Inflammatory macrophage treated with lipopolysaccharide for 4 hours (primary cell): ENCODE data around the gene PRC1.
"Not testable (repeated sequence)": the region's sequence is repeated elsewhere in the genome, so short reads cannot be mapped to it uniquely, and the experiment has no call there.

Source experiments
- DNase-seq: peaks from one replicate; pipeline ENCODE4 v3.0.0-alpha.2; 2020

PRC1 gene

DNA sequence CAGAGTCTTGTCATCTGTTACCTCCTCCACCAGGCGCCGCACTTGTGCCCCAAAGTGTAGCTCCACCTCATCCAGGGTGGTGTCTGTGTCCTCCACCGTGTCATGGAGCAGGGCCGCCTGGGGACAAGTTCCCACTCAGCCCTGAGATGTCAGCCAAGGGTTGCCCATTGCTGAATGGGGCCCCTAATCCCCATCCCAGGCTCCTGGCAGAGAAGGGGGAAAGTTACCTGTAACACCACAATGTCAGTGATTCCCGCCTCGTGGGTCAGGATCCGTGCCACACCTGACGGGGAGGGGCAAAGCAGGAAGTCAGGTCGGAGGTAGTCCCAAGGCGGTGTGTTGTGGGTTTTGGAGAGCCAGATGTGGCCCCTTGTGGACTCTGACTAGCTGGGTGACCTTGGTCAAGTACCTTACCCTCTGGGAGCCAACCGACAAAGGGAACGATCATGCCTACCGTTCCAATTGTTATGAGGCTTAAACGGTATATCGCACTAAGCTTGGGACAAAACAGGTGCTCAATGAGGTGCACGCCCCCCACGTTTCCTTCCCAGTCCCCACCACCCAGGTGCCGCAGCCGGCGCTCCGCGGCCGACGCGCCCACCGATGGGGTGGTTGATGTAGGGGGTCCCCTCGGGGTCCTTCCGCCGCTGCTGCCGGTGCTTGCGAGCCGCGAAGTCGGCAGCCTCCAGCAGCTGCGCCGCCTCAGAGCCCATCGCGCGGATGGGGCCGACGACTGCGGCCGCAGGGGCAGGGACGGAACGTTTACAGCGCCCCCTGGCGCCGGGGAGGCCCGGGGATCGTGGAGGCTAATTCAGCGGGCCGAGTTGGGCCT lies 62.3 kb downstream of the PRC1 start, which contains the start of gene HDDC3:
Gene HDDC3, minus strand, starts transcription at position 722 of the 832 bp plus-strand sequence. Its CDS starts 9 bp downstream, at position 713.
- peak; percentile 87 for DNase-seq

DNA sequence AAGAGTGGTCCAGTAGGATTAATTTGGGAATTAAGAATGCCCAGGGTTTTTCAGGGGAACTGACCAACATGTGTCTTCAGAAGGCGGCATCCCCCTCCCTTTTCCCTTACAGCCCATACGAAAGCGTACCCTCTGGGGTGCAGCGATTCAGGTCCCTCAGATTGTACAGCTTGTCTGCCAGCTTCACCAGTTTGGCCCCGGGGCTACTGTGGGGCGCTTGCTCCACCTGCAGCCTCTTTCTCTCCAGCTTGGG lies 62.8 kb downstream of the PRC1 start:
- DNase-seq = no peak

DNA sequence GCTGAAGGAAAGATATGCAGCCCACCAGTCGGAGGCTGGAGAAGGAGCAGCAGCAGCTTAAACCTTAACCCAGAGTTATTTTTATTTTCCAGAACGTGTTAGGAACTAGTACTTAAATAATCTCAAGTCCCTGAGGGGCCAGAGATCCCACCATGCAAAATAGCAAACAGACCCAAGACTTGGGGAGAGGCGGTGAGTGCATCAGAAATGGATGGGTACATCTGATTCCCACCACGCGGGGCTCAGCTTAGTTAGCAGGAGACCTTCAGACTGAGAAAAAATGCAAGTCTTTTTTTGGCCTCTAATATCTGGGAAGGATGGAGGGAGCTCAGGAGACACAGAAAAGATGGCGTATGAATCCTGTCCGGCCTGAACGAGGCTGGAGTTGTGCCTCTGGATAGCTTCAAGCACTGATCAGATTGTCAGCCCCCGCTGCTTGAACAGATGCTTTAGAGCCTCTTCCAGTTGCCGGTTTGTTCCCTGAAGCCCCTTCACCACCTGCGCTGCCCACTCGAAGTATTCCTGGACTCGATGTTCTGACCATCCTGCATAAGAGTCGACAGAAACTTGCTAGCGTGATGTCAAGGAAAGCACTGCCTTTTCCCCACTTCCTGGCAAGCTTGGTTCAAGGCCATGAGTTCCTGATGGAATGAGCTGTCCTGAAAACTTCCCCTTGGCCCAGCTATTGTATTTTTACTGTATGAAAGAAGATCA lies 63.3 kb downstream of the PRC1 start:
- DNase-seq = peak; percentile 57

DNA sequence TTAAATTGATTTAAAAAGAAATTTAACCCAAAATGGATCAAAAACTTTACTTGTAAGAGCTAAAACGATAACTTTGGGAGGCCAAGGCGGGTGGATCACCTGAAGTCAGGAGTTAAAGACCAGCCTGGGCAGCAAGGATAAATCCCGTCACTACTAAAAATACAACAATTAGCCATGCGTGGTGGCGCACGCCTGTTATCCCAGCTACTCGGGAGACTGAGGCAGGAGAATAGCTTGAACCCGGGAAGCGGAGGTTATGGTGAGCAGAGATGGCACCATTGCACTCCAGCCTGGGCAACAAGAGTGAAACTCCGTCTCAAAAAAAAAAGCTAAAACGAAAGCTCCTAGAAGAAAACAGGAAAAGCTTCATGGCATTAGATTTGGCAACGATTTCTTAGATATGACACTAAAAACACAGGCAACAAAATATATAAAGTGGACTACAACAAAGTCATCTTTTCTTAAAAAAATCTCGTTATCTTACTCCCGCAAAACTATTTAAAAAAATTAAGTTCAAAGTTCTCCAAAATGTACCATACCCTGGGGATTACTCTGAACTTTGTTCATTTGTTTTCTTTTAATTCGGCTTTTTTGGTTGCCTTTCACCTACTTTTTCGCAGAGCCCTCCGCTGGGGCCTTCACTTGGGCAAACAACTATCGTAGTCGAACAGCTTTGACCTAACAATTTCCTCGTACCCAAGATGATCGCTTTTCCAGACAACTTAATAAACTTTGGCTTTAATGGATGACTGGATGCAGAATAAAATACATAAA lies 64.9 kb downstream of the PRC1 start:
- peak; percentile 73 for DNase-seq

DNA sequence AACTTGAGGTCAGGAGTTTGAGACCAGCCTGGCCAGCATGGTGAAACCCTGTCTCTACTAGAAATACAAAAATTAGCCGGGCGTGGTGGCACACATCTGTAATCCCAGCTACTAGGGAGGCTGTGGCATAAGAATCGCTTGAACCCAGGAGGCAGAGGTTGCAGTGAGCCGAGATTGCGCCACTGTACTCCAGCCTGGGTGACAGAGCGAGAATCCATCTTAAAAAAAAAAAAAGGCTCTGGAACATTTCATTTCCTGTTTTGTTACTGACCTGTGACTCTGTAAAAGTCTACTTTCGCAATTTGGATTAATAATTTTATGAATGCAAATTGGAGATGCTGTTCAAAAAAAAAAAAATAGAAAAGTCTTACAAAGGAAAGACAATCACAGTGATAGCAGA lies 66.2 kb downstream of the PRC1 start:
- peak; percentile 77 for DNase-seq

DNA sequence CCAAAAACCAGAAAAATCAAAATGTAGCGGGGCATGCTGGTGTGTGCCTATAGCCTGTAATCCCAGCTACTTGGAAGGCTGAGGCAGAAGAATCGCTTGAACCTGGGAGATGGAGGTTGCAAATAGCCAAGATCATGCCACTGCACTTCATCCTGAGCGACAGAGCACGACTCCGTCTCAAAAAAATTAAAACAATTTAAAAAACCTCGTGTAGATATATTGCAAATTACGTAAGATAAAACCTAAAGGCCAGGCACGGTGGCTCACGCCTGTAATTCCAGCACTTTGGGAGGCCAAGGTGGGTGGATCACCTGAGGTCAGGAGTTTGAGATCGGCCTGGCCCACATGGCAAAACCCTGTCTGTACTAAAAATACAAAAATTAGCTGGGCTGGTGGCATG lies 67.6 kb downstream of the PRC1 start:
- DNase-seq = not testable (repeated sequence)

DNA sequence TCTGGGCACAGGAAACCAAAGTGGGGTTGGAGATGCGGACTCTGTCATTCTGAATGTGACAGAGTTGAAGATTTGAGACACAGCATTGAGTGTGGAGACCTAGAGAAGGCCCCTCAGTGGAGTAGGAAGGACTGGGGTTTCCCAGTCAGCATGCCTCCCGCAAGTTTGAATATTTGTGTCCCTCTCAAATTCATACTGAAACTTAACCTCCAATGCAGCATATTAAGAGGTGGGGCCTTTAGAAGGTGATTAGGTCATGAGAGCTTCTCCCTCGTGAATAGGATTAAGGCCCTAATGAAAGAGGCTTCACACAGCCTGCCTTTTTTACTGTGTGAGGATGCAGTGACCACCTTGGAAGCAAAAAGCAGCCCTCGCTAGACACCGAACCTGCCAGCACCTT lies 70.0 kb downstream of the PRC1 start:
- DNase-seq = no peak

DNA sequence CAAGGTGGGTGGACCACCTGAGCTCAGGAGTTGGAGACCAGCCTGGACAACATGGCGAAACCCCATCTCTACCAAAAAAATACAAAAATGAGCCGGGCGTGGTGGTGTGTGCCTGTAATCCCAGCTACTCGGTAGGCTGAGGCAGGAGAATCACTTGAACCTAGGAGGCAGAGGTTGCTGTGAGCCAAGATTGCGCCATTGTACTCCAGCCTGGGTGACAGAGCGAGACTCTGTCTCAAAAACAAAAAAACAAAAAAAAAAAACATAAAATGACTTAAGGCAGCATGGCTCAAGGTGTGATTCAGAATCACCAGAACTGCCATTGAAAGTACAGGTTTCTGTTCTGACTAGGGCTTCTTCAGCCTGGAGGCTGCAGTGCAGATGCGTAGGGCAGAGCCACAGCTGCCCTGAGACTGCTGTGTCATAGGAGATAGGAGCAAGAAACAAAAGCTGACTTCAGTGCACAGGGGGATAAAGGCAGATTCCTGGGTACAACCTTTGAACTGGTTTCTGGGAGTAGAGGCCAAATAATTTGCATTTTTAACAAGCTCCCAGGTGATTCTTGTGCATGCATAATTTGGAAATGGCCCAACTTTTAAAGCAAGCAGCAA lies 71.5 kb downstream of the PRC1 start:
- DNase-seq = not testable (repeated sequence)

DNA sequence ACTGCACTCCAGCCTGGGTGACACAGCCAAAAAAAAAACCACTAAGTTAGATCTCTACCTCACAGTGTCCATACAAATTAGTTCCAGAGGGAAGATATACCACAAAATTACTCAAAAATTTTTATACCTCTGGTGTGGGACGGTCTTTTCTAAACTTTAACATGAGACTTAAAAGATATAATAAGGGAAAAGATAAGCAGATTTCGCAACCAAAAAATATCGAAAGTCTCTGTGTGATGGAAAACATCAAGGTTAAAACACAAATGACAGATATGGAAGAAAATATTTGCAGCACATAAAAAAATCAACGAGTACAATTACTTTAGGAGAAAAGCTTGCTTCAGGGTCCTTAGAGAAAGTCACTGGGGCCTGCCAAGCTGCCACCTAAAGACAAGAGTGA lies 72.4 kb downstream of the PRC1 start:
- DNase-seq = no peak

DNA sequence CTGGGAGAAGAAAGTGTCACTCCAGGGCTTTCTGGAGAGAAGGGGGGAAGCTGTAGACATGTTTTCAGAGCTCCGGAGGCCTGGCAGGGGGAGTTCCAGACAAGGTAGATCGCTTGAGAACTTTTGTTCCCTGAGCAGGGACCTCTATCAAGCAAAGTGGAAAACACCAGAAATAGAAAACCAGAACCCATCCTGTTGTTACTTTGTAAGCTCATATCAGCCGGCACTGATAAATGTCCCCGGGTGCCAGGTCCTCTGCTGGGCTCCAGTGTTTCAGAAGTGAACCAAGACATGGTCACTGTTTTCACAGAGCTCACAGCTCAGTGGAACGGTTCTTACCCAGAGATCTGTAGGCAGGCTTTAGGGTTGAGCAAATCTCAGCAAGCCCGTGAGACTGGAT lies 75.5 kb downstream of the PRC1 start:
- DNase-seq = no peak

DNA sequence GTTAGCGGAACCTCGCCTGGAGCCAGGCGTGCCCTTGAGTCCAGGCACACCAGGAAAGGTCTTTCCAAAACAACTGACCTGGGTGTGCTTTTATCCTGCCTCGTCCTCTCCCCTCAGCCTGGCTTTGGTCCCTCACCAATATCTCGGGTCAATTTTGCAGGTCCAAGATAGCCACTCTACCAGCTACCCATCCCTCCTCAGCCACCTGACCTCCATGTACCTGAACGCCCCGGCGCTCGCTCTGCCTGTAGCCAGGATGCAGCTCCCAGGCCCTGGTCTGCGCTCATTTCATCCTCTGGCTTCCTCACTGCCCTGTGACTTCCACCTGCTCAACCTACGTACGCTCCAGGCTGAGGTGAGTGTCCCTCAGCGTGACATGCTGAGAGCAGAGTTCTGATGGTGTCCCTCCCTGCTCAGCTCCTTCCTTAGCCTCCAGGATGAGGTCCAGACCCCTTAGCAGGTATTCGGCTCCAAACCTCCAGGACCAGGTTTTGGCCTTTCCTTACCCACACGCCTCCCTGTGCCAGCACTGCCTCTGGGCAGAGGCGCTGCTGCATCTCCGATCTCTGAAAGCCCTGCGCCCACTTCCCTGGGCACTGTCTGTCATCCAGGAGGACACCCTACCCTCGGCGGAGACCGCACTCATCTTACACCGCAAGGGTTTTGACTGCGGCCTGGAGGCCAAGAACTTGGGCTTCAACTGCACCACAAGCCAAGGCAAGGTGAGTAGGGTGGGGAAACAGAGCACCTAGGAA lies 76.1 kb downstream of the PRC1 start:
- DNase-seq = no peak

DNA sequence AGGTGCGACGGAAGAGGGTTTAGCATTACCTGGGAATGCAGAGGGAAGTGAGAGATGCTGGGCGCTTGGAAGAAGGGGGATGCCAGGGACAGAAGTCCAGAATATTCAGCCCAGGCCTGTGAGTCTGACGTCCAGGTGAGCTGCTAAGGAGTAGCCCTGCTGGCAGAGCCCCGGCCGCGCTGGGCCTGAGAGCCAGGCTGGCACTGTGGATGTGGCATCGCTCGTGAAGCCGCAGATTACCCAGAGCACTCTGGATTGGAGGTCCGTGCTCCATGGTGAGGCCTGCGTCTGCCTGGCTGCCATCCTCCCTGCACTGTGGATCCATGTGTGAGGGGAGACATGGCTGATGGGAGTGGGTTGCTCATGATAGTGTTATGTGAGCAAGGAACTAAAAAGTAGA lies 76.8 kb downstream of the PRC1 start:
- DNase-seq = no peak

DNA sequence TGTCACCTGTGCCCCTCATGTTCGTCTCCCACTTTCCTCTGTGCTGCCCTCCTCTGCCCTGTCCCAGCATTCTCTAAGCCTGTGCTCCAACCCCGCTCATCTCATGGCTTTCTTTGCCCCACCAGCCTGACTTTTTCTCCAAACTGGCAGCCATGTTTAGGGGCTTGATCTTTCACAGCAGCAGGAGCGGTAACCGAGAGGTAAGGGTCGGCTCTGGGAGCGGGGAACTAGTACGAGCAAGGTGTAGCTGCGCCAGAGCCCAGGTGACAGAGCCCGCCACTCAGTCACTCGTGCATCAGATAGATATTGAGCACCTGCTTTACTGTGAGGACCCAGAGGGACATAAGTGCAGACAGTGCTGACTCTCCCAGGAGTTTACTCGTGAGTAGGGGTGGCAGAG lies 77.9 kb downstream of the PRC1 start:
- DNase-seq = no peak
